AG09309 (cell line): Measurements from ENCODE around the gene ZBTB3.
"Not testable (repeated sequence)": the region's sequence is repeated elsewhere in the genome, so short reads cannot be mapped to it uniquely, and the experiment has no call there.

Experiments
- DNase-seq: peaks from one replicate; pipeline ENCODE4 v3.0.0-alpha.2; 2010; ENCODE audit warnings: low read depth
- H3K4me3 ChIP-seq: 2 replicates; pipeline ENCODE4 v1.5.1; 2011; ENCODE audit warnings: mild to moderate bottlenecking, low read depth, low read length, moderate library complexity; ENCODE audit not compliant: control insufficient read depth
- TF ChIP-seq, protein P1 (sequence below): IDR thresholded peaks from 2 replicates; pipeline ENCODE4 v1.5.1; 2011; ENCODE audit warnings: mild to moderate bottlenecking, low read depth, low read length, inconsistent platforms; ENCODE audit not compliant: insufficient read depth, control insufficient read depth; ENCODE audit errors: missing control alignments

Gene ZBTB3

GRCh38 chr11:62778441-62778840 lies 24.5 kb upstream of the ZBTB3 start:
- TF ChIP-seq, protein P1, sequence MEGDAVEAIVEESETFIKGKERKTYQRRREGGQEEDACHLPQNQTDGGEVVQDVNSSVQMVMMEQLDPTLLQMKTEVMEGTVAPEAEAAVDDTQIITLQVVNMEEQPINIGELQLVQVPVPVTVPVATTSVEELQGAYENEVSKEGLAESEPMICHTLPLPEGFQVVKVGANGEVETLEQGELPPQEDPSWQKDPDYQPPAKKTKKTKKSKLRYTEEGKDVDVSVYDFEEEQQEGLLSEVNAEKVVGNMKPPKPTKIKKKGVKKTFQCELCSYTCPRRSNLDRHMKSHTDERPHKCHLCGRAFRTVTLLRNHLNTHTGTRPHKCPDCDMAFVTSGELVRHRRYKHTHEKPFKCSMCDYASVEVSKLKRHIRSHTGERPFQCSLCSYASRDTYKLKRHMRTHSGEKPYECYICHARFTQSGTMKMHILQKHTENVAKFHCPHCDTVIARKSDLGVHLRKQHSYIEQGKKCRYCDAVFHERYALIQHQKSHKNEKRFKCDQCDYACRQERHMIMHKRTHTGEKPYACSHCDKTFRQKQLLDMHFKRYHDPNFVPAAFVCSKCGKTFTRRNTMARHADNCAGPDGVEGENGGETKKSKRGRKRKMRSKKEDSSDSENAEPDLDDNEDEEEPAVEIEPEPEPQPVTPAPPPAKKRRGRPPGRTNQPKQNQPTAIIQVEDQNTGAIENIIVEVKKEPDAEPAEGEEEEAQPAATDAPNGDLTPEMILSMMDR = no peak
- no peak overlapping the region for H3K4me3 ChIP-seq
- no peak for DNase-seq

GRCh38 chr11:62777389-62777788 lies 23.4 kb upstream of the ZBTB3 start:
- no peak for DNase-seq
- no peak overlapping the region for H3K4me3 ChIP-seq
- TF ChIP-seq, protein P1 = no peak

GRCh38 chr11:62775646-62776045 lies 21.7 kb upstream of the ZBTB3 start:
- H3K4me3 ChIP-seq = no peak overlapping the region
- TF ChIP-seq, protein P1 = no peak
- no peak for DNase-seq

DNA sequence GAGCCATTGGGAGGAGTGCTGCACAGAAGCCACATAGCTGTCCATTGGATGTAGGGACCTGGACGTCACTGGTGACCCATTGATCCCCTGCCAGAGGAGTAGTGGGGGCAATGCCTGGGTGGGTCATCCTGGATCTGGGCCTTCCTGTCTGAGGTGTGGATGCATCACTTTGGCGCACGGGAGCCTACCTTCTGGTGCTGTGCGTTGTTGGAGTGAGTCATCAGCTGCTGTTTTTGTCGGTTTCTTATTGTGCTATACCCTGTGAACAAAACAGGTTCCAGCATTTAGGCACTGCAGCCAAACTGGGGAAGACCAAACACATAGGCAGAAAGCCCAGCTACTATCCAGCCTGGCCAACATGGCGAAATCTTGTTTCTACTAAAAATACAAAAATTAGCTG lies 20.4 kb upstream of the ZBTB3 start:
- DNase-seq = no peak
- TF ChIP-seq, protein P1 = no peak

GRCh38 chr11:62771144-62772021 lies 17.4 kb upstream of the ZBTB3 start, which contains the start of gene TAF6L:
Gene TAF6L, plus strand, starts transcription at chr11:62771396. Its CDS starts 4,388 bp downstream, at chr11:62775784.
- DNase-seq = peak; percentile 70
- H3K4me3 ChIP-seq = peak within 1 kb of the TSS; percentile 59
- TF ChIP-seq, protein P1 = no peak

More for the DNA sequence above, 20.4 kb upstream of the ZBTB3 start:
- no peak overlapping the region for H3K4me3 ChIP-seq

DNA sequence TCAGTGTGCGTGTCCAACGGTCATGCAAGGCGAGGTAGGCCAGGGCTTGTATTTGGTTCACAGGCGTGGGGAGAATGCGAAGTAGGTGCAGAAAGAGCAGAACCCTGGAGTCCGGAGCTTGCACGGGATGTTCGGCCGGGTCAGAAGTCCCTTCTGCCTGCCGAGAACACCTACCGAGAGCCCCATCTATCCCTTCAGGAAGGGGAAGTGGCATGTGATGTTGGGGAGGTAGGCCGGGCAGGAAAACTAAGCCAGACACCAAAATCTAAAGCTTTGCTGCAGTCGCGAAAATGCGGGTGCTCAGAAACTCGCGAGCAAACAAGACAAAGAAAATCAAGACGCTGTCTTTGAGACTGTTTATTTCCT lies 16.8 kb upstream of the ZBTB3 start:
- no peak for DNase-seq
- TF ChIP-seq, protein P1 = no peak
- H3K4me3 ChIP-seq = peak overlapping the region; percentile 40

GRCh38 chr11:62760867-62761227 lies 6.9 kb upstream of the ZBTB3 start:
- peak overlapping the region; percentile 95 for H3K4me3 ChIP-seq

More at GRCh38 chr11:62760867-62761227, 6.9 kb upstream of the ZBTB3 start:
- not testable (repeated sequence) for DNase-seq
